K562 (cell line): Measurements from ENCODE around the gene TP53BP2. TPM values are rescaled to one million over a fixed set of nuclear protein-coding genes. Genes with fewer than 3 reads are reported as not detected.

Experiments used
- ARID1B ChIP-seq: fragments of 450-650 bp; IDR thresholded peaks from 2 replicates; pipeline ENCODE4 v1.6.1; 2016; ENCODE audit warnings: antibody characterized with exemption, mild to moderate bottlenecking, inconsistent platforms
- ATF7 ChIP-seq: fragments of 450-650 bp; IDR thresholded peaks from 2 replicates; pipeline ENCODE4 v1.7.1; 2014; ENCODE audit warnings: mild to moderate bottlenecking, moderate library complexity
- BHLHE40 ChIP-seq: IDR thresholded peaks from 2 replicates; pipeline ENCODE4 v1.6.1; 2011; ENCODE audit warnings: low read length, improper control_type of control experiment
- CBX5 ChIP-seq: IDR thresholded peaks from 2 replicates; pipeline ENCODE4 v1.6.1; 2014; ENCODE audit warnings: low read depth, borderline replicate concordance
- CTBP1 ChIP-seq: fragments of 450-650 bp; IDR thresholded peaks from 2 replicates; pipeline ENCODE4 v1.6.1; 2016; ENCODE audit warnings: borderline replicate concordance
- FIP1L1 ChIP-seq: fragments of 200-400 bp; formaldehyde crosslinking; IDR thresholded peaks from 2 replicates; pipeline ENCODE4 v1.6.1; 2018; ENCODE audit warnings: mild to moderate bottlenecking, low read depth, low read length; ENCODE audit not compliant: poor library complexity, severe bottlenecking
- HNRNPUL1 ChIP-seq: fragments of 200-400 bp; formaldehyde crosslinking; IDR thresholded peaks from 2 replicates; pipeline ENCODE4 v1.6.1; 2017; ENCODE audit warnings: low read length
- MCM7 ChIP-seq, 2 experiments: fragments of 450-650 bp; IDR thresholded peaks; 2 replicates each; pipeline ENCODE4 v1.6.1; 2016 to 2018
- MXD1 ChIP-seq: fragments of 250-450 bp; sonication (Bioruptor Pico); IDR thresholded peaks from 2 replicates; pipeline ENCODE4 v1.8.0; 2021; ENCODE audit warnings: borderline replicate concordance, mild to moderate bottlenecking, moderate library complexity; ENCODE audit not compliant: poor library complexity, severe bottlenecking
- NONO ChIP-seq, 2 experiments: fragments of 200-400 bp in 1 of 2; fragments of 450-650 bp in 1 of 2; formaldehyde crosslinking in 1 of 2; IDR thresholded peaks; 2 replicates each; pipeline ENCODE4 v1.6.1; 2017; ENCODE audit warnings: low read depth in 2 of 2, mild to moderate bottlenecking in 2 of 2, moderate library complexity in 2 of 2, low read length in 1 of 2
- PCBP2 ChIP-seq: fragments of 200-400 bp; formaldehyde crosslinking; IDR thresholded peaks from 2 replicates; pipeline ENCODE4 v1.6.1; 2018; ENCODE audit warnings: low read length, low read depth, mild to moderate bottlenecking, moderate library complexity; ENCODE audit not compliant: poor library complexity, severe bottlenecking
- PRDM10 ChIP-seq: fragments of 450-650 bp; IDR thresholded peaks from 2 replicates; pipeline ENCODE4 v1.6.1; 2018; ENCODE audit not compliant: partially characterized antibody
- RAD21 ChIP-seq, 2 experiments: fragments of 250-450 bp in 1 of 2; fragments of 450-650 bp in 1 of 2; sonication (Bioruptor Pico) in 1 of 2; formaldehyde crosslinking in 1 of 2; IDR thresholded peaks in 1 of 2; conservative IDR thresholded peaks in 1 of 2; 2 replicates each; pipeline versions ENCODE4 v1.4.0 to v1.8.0; 2020 to 2022; ENCODE audit warnings: mild to moderate bottlenecking in 2 of 2, moderate library complexity in 1 of 2
- SOX6 ChIP-seq: fragments of 450-650 bp; IDR thresholded peaks from 2 replicates; pipeline ENCODE4 v1.6.1; 2014; ENCODE audit warnings: mild to moderate bottlenecking
- ZHX1 ChIP-seq: fragments of 150-350 bp; conservative IDR thresholded peaks from 2 replicates; pipeline ENCODE4 v1.6.1; 2014; ENCODE audit warnings: low read length
- ZNF311 ChIP-seq: fragments of 250-450 bp; sonication (Bioruptor Pico); IDR thresholded peaks from 2 replicates; pipeline ENCODE4 v1.4.0; 2020; ENCODE audit warnings: mild to moderate bottlenecking, moderate library complexity
- ZNF444 ChIP-seq: fragments of 250-450 bp; sonication (Bioruptor Pico); IDR thresholded peaks from 2 replicates; pipeline ENCODE4 v1.4.0; 2020; ENCODE audit warnings: mild to moderate bottlenecking, moderate library complexity
- ZNF57 ChIP-seq: fragments of 450-650 bp; formaldehyde crosslinking; IDR thresholded peaks from 2 replicates; pipeline ENCODE4 v1.4.0; 2020; ENCODE audit warnings: mild to moderate bottlenecking, moderate library complexity
- ZNF696 ChIP-seq: fragments of 250-450 bp; sonication (Bioruptor Pico); conservative IDR thresholded peaks from 2 replicates; pipeline ENCODE4 v1.4.0; 2020; ENCODE audit warnings: mild to moderate bottlenecking, moderate library complexity
- ZNF75A ChIP-seq: fragments of 450-650 bp; formaldehyde crosslinking; IDR thresholded peaks from 2 replicates; pipeline ENCODE4 v1.4.0; 2020; ENCODE audit warnings: mild to moderate bottlenecking
- polyA plus RNA-seq, 8 experiments: library from polyadenylated mRNA; depleted of rRNA in 4 of 8; stranded (reverse) in 5 of 8; unstranded in 3 of 8; fragments of >200 nt; fragmentation: Nextera tagmentation in 2 of 8; fragmentation: Illumina TruSeq in 1 of 8; extraction: Ambion mirVana in 2 of 8; extraction: Trizol in 1 of 8; gene quantifications; 2 replicates each; pipeline versions ENCODE4 v1.2.1 to v1.2.3, GENCODE V29; 2011 to 2014; ENCODE audit warnings: inconsistent platforms in 1 of 8, missing spikeins in 1 of 8
- total RNA-seq, 7 experiments: library from RNA; depleted of rRNA in 6 of 7; stranded (reverse); fragments of >200 nt in 6 of 7; fragmentation: Illumina TruSeq in 2 of 7; extraction: Trizol in 2 of 7; gene quantifications; 2 replicates each; pipeline versions ENCODE4 v1.2.1 to v1.2.3, GENCODE V29; 2011 to 2021; ENCODE audit warnings: low replicate concordance in 1 of 7

TP53BP2 gene
- total and polyA plus RNA-seq, 9 of the 15 experiments (the other 6 are each of a cell fraction or from before 2014, with no cell fraction given) = 17.0 to 69.6 (median 40.1) TPM

- TF ChIP-seq ZNF444 (no peak), ZHX1 (peak; percentile 75; the same call in 1 of the 2 replicates), ZNF57 (CRISPR knock-in tag) (0 out of 2 replicates have a peak, but pooled peaks have one; percentile 50), CBX5 (no peak; the same call in 1 of the 2 replicates), ZNF696 (CRISPR knock-in tag) (no peak), SOX6 (peak; percentile 27), FIP1L1 (peak; percentile 82), MXD1 (no peak), CTBP1 (peak; percentile 98), PCBP2 (no peak), ATF7 (peak; percentile 80), ZNF311 (CRISPR knock-in tag) (peak; percentile 83), ARID1B (peak; percentile 40; the same call in 1 of the 2 replicates), PRDM10 (peak; percentile 23), NONO (IDR thresholded peaks at IDR 0.05; ENCODE audit: low read depth in 2 of 2, low read length in 1 of 2) (peak; percentile 51 to 62), HNRNPUL1 (no peak), MCM7 (IDR thresholded peaks at IDR 0.05) (no peak), BHLHE40 (peak; percentile 30; the same call in 1 of the 2 replicates), RAD21 (CRISPR knock-in tag; conservative IDR thresholded peaks at IDR 0.05 in 1 of 2, IDR thresholded peaks at IDR 0.05 in 1 of 2) (peak; percentile 69 to 70), ZNF75A (no peak)
Observed at GRCh38 chr1:223845810-223846682, at the start of gene TP53BP2 (continued).
